CD4-positive, alpha-beta T cell (primary cell): Measurements from ENCODE around the gene SPRED2. TPM values are rescaled to one million over a fixed set of nuclear protein-coding genes. Genes with fewer than 3 reads are reported as not detected.
A peak's percentile ranks its signal among the peaks of the same experiment; 100 is the strongest.

ENCODE experiments used
- ATAC-seq: fragments of 200-7000 bp; cut with Tn5 transposase; one replicate; pipeline ENCODE4 v1.10.0; 2022; ENCODE audit warnings: mild to moderate bottlenecking; ENCODE audit not compliant: poor library complexity
- CTCF ChIA-PET: fragments of 350-600 bp; sonication (Branson Sonifier 250); formaldehyde crosslinking; loops from one replicate; lab custom pipeline; 2021; ENCODE audit warnings: antibody characterized with exemption, inconsistent platforms; lab: Charles Lee
- POLR2A ChIA-PET: fragments of 350-600 bp; sonication (Branson Sonifier 250); formaldehyde crosslinking; loops from one replicate; lab custom pipeline; 2021; ENCODE audit warnings: antibody characterized with exemption, inconsistent platforms; lab: Charles Lee
- DNase-seq, 14 experiments: peaks; one replicate each; pipeline ENCODE4 v3.0.0-alpha.2; 2013 to 2020; ENCODE audit warnings: mixed read lengths in 2 of 14
- H3K27ac ChIP-seq, 2 donors: one replicate each; pipeline versions ENCODE4 v1.5.1 to v1.7.0; 2013; ENCODE audit warnings: low read length in 2 of 2, low read depth in 1 of 2, mild to moderate bottlenecking in 1 of 2
- H3K27me3 ChIP-seq, 2 experiments: 1 replicate in 1 of 2; 2 replicates in 1 of 2; pipeline versions ENCODE4 v1.6.1 to v1.7.0; 2013; ENCODE audit warnings: low read length in 2 of 2, control low read depth in 1 of 2, mild to moderate bottlenecking in 1 of 2, moderate library complexity in 1 of 2; ENCODE audit not compliant: insufficient read depth in 2 of 2, control insufficient read depth in 1 of 2
- H3K36me3 ChIP-seq: one replicate; pipeline ENCODE4 v1.6.1; 2013; ENCODE audit warnings: low read length, control low read depth; ENCODE audit not compliant: insufficient read depth
- H3K4me1 ChIP-seq: one replicate; pipeline ENCODE4 v1.6.1; 2013; ENCODE audit warnings: low read length, control low read depth; ENCODE audit not compliant: insufficient read depth
- H3K4me3 ChIP-seq: one replicate; pipeline ENCODE4 v1.5.1; 2013; ENCODE audit warnings: mild to moderate bottlenecking, low read length, moderate library complexity
- H3K9me3 ChIP-seq, 2 experiments: 1 replicate in 1 of 2; 2 replicates in 1 of 2; pipeline versions ENCODE4 v1.6.1 to v1.7.0; 2013; ENCODE audit warnings: low read length in 2 of 2, mild to moderate bottlenecking in 2 of 2, control low read depth in 1 of 2, moderate library complexity in 1 of 2; ENCODE audit not compliant: control insufficient read depth in 1 of 2, insufficient read depth in 1 of 2
- H3K27ac Mint-ChIP-seq: one replicate; pipeline ENCODE4 v1.8.0; 2020; ENCODE audit warnings: mixed read lengths
- H3K27me3 Mint-ChIP-seq: one replicate; pipeline ENCODE4 v1.8.0; 2021; ENCODE audit warnings: mixed read lengths
- H3K36me3 Mint-ChIP-seq: one replicate; pipeline ENCODE4 v1.8.0; 2021; ENCODE audit warnings: low read depth, mixed read lengths
- H3K4me1 Mint-ChIP-seq: one replicate; pipeline ENCODE4 v1.8.0; 2021; ENCODE audit warnings: low read depth, mixed read lengths
- H3K4me3 Mint-ChIP-seq: one replicate; pipeline ENCODE4 v1.8.0; 2020; ENCODE audit warnings: mild to moderate bottlenecking, mixed read lengths
- H3K9me3 Mint-ChIP-seq: one replicate; pipeline ENCODE4 v1.8.0; 2020; ENCODE audit warnings: mixed read lengths
- intact Hi-C, 2 experiments: fragments of 100-400 bp; cut with DNase I in 1 of 2; cut with micrococcal nuclease in 1 of 2; formaldehyde crosslinking; loops; one replicate each; pipeline versions ENCODE4 v1.15.1 to v1.9.0; 2023 to 2025; cut with DNase I, micrococcal nuclease
- total RNA-seq, 174 experiments: library from RNA in 2 of 174; stranded (reverse) in 2 of 174; gene quantifications; one replicate each; pipeline ENCODE4 v1.2.3 and lab custom pipeline; 2021 to 2026
- TF ChIP-seq, protein P1 (sequence below): fragments of 200-600 bp; IDR thresholded peaks from one replicate; pipeline ENCODE4 v1.8.0; 2022; ENCODE audit warnings: antibody characterized with exemption, mild to moderate bottlenecking

Gene SPRED2
- total RNA-seq, 2 experiments from 2014 or later: 2.5 to 2.8 TPM

- no peak overlapping the region for H3K27ac ChIP-seq
- H3K27ac Mint-ChIP-seq: peak overlapping the region; percentile 82
- no peaks in the 10 kb centered on the region for H3K27me3 ChIP-seq
- intact Hi-C loops: loop anchor here (1.0 to 5.0 kb wide), 4 partner anchors 50 to 189 kb away; partner anchors contain the start of gene SPRED2 (in 1 of the 2)
- H3K4me1 Mint-ChIP-seq: peaks cover 22% of the 10 kb centered on the region
- H3K4me3 Mint-ChIP-seq: peak overlapping the region; percentile 77
- H3K9me3 Mint-ChIP-seq: no peaks in the 10 kb centered on the region
- ChIA-PET CTCF (interaction anchor here (0.7 to 2.1 kb wide), 2 partner anchors 9 to 82 kb away, joined by 3 to 5 read pairs; no protein-coding TSS in a partner anchor), POLR2A (interaction anchor here (0.8 to 1.9 kb wide), 3 partner anchors 14 to 155 kb away, joined by 3 to 7 read pairs (median 5); partner anchors contain the start of gene ACTR2)
- ATAC-seq (peak; percentile 92), DNase-seq (peak; percentile 38 to 87 (median 64))
- no peaks in the 10 kb centered on the region for H3K36me3 Mint-ChIP-seq
- H3K4me3 ChIP-seq: peak overlapping the region; percentile 20
- TF ChIP-seq, protein P1, sequence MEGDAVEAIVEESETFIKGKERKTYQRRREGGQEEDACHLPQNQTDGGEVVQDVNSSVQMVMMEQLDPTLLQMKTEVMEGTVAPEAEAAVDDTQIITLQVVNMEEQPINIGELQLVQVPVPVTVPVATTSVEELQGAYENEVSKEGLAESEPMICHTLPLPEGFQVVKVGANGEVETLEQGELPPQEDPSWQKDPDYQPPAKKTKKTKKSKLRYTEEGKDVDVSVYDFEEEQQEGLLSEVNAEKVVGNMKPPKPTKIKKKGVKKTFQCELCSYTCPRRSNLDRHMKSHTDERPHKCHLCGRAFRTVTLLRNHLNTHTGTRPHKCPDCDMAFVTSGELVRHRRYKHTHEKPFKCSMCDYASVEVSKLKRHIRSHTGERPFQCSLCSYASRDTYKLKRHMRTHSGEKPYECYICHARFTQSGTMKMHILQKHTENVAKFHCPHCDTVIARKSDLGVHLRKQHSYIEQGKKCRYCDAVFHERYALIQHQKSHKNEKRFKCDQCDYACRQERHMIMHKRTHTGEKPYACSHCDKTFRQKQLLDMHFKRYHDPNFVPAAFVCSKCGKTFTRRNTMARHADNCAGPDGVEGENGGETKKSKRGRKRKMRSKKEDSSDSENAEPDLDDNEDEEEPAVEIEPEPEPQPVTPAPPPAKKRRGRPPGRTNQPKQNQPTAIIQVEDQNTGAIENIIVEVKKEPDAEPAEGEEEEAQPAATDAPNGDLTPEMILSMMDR: peak; percentile 39
- H3K36me3 ChIP-seq: no peaks in the 10 kb centered on the region
- H3K27me3 Mint-ChIP-seq: no peaks in the 10 kb centered on the region
- no peaks in the 10 kb centered on the region for H3K9me3 ChIP-seq
- H3K4me1 ChIP-seq: peaks cover 25% of the 10 kb centered on the region
These were observed 49.5 kb downstream of the SPRED2 start for GRCh38 chr2:65382776-65383357.

DNA sequence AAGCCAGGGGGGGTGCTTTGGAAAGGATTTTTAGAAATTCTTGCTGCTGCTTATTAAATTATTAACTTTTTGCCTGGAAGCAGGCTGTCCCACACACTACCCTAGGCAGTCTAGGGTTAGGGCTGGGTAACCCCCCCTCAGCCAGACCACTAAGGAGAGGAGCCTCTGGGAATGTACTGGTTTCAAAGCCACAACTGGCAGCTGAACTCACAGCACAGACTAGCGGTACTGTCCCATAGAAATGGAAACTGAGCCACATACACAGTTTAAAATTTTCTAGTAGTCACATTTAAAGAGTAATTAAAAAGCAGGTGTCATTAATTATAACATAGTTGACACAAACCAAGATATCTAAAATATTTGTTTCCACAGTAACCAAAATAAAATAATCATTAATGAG is 50.1 kb downstream of the SPRED2 start:
- Histone ChIP-seq H3K27me3 (no peaks in the 10 kb centered on the region), H3K4me3 (no peak overlapping the region), H3K36me3 (no peaks in the 10 kb centered on the region), H3K9me3 (no peaks in the 10 kb centered on the region), H3K4me1 (peaks cover 25% of the 10 kb centered on the region), H3K27ac (no peak overlapping the region)
- ATAC-seq (no peak), DNase-seq (no peak)
- peaks cover 22% of the 10 kb centered on the region for H3K4me1 Mint-ChIP-seq
- H3K27ac Mint-ChIP-seq: peak overlapping the region; percentile 82
- TF ChIP-seq, protein P1: no peak
- ChIA-PET CTCF (interaction anchor here (2.1 kb wide), 1 partner anchor 8 kb away, joined by 5 read pairs; no protein-coding TSS in a partner anchor), POLR2A (interaction anchor here (0.8 to 1.9 kb wide), 3 partner anchors 15 to 155 kb away, joined by 3 to 7 read pairs (median 5); partner anchors contain the start of gene ACTR2)
- H3K9me3 Mint-ChIP-seq: no peaks in the 10 kb centered on the region
- intact Hi-C loops: loop anchor here (2.0 to 5.0 kb wide), 3 partner anchors 50 to 190 kb away; partner anchors contain the start of gene SPRED2 (in 1 of the 2)
- no peak overlapping the region for H3K4me3 Mint-ChIP-seq
- no peaks in the 10 kb centered on the region for H3K27me3 Mint-ChIP-seq
- no peaks in the 10 kb centered on the region for H3K36me3 Mint-ChIP-seq

DNA sequence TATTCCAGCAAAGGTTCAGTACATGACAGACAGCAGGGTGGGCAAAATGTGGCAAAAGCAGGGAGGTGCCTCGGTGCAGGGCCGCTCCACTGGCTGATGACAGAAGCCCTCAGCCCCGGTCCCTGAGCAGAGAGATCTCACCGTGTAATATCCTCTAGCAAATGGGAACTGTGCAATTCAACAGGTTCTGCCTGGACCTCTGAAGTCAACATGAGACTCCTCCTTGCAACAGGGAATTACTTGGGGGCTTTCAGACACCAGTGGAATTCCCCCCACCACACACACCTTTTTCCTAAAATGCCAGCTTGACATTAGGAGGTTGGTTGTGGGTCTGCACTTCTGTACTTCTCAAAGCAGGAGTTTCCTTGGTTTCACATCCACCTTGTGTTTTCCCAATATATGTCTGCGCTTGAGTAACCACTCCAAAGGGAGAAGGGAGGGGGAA is 50.8 kb downstream of the SPRED2 start:
- H3K36me3 ChIP-seq: no peaks in the 10 kb centered on the region
- peaks cover 22% of the 10 kb centered on the region for H3K4me1 Mint-ChIP-seq
- DNase-seq: peak in 2 of 14 experiments; percentile 16 to 20
- peak overlapping the region; percentile 25 for H3K4me3 Mint-ChIP-seq
- H3K9me3 Mint-ChIP-seq: no peaks in the 10 kb centered on the region
- intact Hi-C loops: loop anchor here (2.0 to 5.0 kb wide), 3 partner anchors 51 to 191 kb away; partner anchors contain the start of gene SPRED2 (in 1 of the 2)
- H3K27me3 Mint-ChIP-seq: no peaks in the 10 kb centered on the region
- peaks cover 25% of the 10 kb centered on the region for H3K4me1 ChIP-seq
- ChIA-PET POLR2A (no interaction called here), CTCF (no interaction called here)
- TF ChIP-seq, protein P1: no peak
- no peaks in the 10 kb centered on the region for H3K27me3 ChIP-seq
- no peaks in the 10 kb centered on the region for H3K36me3 Mint-ChIP-seq
- H3K4me3 ChIP-seq: no peak overlapping the region
- no peaks in the 10 kb centered on the region for H3K9me3 ChIP-seq
- no peak overlapping the region for H3K27ac ChIP-seq
- no peak for ATAC-seq
- peak overlapping the region; percentile 82 for H3K27ac Mint-ChIP-seq
